K562 (cell line): Measurements from ENCODE around the gene RABIF. TPM values are rescaled to one million over a fixed set of nuclear protein-coding genes. Genes with fewer than 3 reads are reported as not detected.

ENCODE experiments used
- ATAC-seq: fragments of 200-7000 bp; cut with Tn5 transposase; 3 replicates; pipeline ENCODE4 v1.9.1; 2020; ENCODE audit warnings: moderate library complexity
- BruUV-seq: library from RNA; stranded (reverse); fragments of 400-500 nt; replicated peaks from 2 replicates; lab custom pipeline; 2021; lab: Mats Ljungman, UMichigan
- CTCF ChIA-PET: fragments of 300-600 bp; formaldehyde crosslinking; extraction: SDS; loops from one replicate; lab custom pipeline; 2021; ENCODE audit warnings: low intra/inter-chr PET ratio; lab: Yijun Ruan, JAX
- POLR2A ChIA-PET: fragments of 300-600, 350-650 bp; sonication (Branson Sonifier 250); formaldehyde crosslinking; extraction: SDS; loops from one replicate; lab custom pipeline; 2021; ENCODE audit warnings: antibody characterized with exemption, inconsistent platforms; lab: Yijun Ruan, JAX
- DNase-seq, 4 experiments: peaks; one replicate each; pipeline versions ENCODE4 v3.0.0 to v3.0.0-alpha.2; 2011 to 2018; ENCODE audit warnings: low spot score in 3 of 4, mixed read lengths in 3 of 4; ENCODE audit errors: extremely low read depth in 1 of 4
- FAIRE-seq: peaks from 2 replicates; lab custom pipeline; 2011; peaks lifted over from hg19 to GRCh38; lab: Jason Lieb, UNC
- H2AFZ ChIP-seq: 2 replicates; pipeline ENCODE4 v1.6.0; 2011; ENCODE audit warnings: low read depth, low read length, control low read depth, inconsistent platforms
- H3K27ac ChIP-seq: fragments of 200-600 bp; 3 replicates; pipeline ENCODE4 v1.8.0; 2011; ENCODE audit warnings: low read depth, mild to moderate bottlenecking, control low read depth, inconsistent platforms, low read length, moderate library complexity, mixed read lengths; ENCODE audit errors: extremely low read depth
- H3K27me3 ChIP-seq, 2 experiments: fragments of 300-600 bp in 1 of 2; 2 replicates in 1 of 2; 3 replicates in 1 of 2; pipeline versions ENCODE4 v1.6.0 to v1.8.0; 2011; ENCODE audit warnings: inconsistent platforms in 2 of 2, low read length in 2 of 2, mild to moderate bottlenecking in 1 of 2, mixed read lengths in 1 of 2, moderate library complexity in 1 of 2; ENCODE audit not compliant: control insufficient read depth in 2 of 2, insufficient read depth in 2 of 2
- H3K36me3 ChIP-seq: fragments of 300-600 bp; 3 replicates; pipeline ENCODE4 v1.8.0; 2011; ENCODE audit warnings: mild to moderate bottlenecking, low read length, inconsistent platforms; ENCODE audit not compliant: control insufficient read depth, insufficient read depth
- H3K4me1 ChIP-seq, 2 experiments: fragments of 200-600 bp in 1 of 2; replicated peaks in 1 of 2; 2 replicates in 1 of 2; 3 replicates in 1 of 2; pipeline versions ENCODE4 v1.5.1 to v1.8.0; 2011; ENCODE audit warnings: inconsistent platforms in 2 of 2, low read length in 2 of 2, mild to moderate bottlenecking in 1 of 2, mixed read lengths in 1 of 2, moderate library complexity in 1 of 2; ENCODE audit not compliant: control insufficient read depth in 2 of 2, insufficient read depth in 2 of 2
- H3K4me2 ChIP-seq: 2 replicates; pipeline ENCODE4 v1.6.1; 2011; ENCODE audit warnings: low read length, control low read depth, inconsistent platforms, mixed read lengths; ENCODE audit not compliant: insufficient read depth
- H3K4me3 ChIP-seq: fragments of 200-600 bp; sonication (generic), shearing (Covaris generic); 2 replicates; pipeline ENCODE4 v1.5.1; 2016; ENCODE audit warnings: control low read depth, inconsistent platforms
- H3K79me2 ChIP-seq: fragments of 200-600 bp; 3 replicates; pipeline ENCODE4 v1.8.0; 2011; ENCODE audit warnings: low read length, inconsistent platforms; ENCODE audit not compliant: control insufficient read depth, insufficient read depth
- H3K9ac ChIP-seq, 2 experiments: 2 replicates each; pipeline versions ENCODE4 v1.6.0 to v1.6.1; 2011; ENCODE audit warnings: low read depth in 2 of 2, low read length in 2 of 2, control low read depth in 1 of 2, inconsistent platforms in 1 of 2, mild to moderate bottlenecking in 1 of 2, mixed read lengths in 1 of 2; ENCODE audit not compliant: insufficient read depth in 1 of 2
- H3K9me1 ChIP-seq: one replicate; pipeline ENCODE4 v1.6.0; 2011; ENCODE audit warnings: inconsistent platforms, mild to moderate bottlenecking, low read length, moderate library complexity; ENCODE audit not compliant: control insufficient read depth, insufficient read depth
- H3K9me3 ChIP-seq: replicated peaks from 2 replicates; pipeline ENCODE4 v1.5.1; 2011; ENCODE audit warnings: low read depth, low read length, inconsistent platforms; ENCODE audit not compliant: control insufficient read depth, insufficient read depth
- H4K20me1 ChIP-seq: replicated peaks from 2 replicates; pipeline ENCODE4 v1.6.1; 2011; ENCODE audit warnings: low read length, inconsistent platforms, mixed read lengths; ENCODE audit not compliant: control insufficient read depth, insufficient read depth
- MAFF ChIP-seq: IDR thresholded peaks from 2 replicates; pipeline ENCODE4 v1.6.1; 2012; ENCODE audit warnings: low read length, improper control_type of control experiment
- UBTF ChIP-seq, 2 experiments: IDR thresholded peaks; 2 replicates each; pipeline ENCODE4 v1.6.1; 2012; ENCODE audit warnings: improper control_type of control experiment in 2 of 2, low read depth in 2 of 2, low read length in 2 of 2, borderline replicate concordance in 1 of 2
- WGBS: fragments of 100-300 bp; shearing (Covaris generic); methylation state at CpG from one replicate; pipeline ENCODE4 v1.1.6; 2016; ENCODE audit warnings: low coverage, mixed read lengths; ENCODE audit not compliant: insufficient coverage; ENCODE audit errors: missing lambda C conversion rate; 5-methylcytosine and 5-hydroxymethylcytosine counted together
- in situ Hi-C: fragments of 300-500 bp; cut with MboI; formaldehyde crosslinking; loops from 4 replicates; pipeline ENCODE4 v1.15.0; 2018; ENCODE audit warnings: inconsistent platforms, mixed read lengths
- intact Hi-C: fragments of 100-400 bp; cut with micrococcal nuclease; formaldehyde crosslinking; loops from 2 replicates; pipeline ENCODE4 v1.14.2; 2022
- polyA plus RNA-seq, 8 experiments: library from polyadenylated mRNA; depleted of rRNA in 4 of 8; stranded (reverse) in 5 of 8; unstranded in 3 of 8; fragments of >200 nt; fragmentation: Nextera tagmentation in 2 of 8; fragmentation: Illumina TruSeq in 1 of 8; extraction: Ambion mirVana in 2 of 8; extraction: Trizol in 1 of 8; gene quantifications; 2 replicates each; pipeline versions ENCODE4 v1.2.1 to v1.2.3, GENCODE V29; 2011 to 2014; ENCODE audit warnings: inconsistent platforms in 1 of 8, missing spikeins in 1 of 8
- total RNA-seq, 7 experiments: library from RNA; depleted of rRNA in 6 of 7; stranded (reverse); fragments of >200 nt in 6 of 7; fragmentation: Illumina TruSeq in 2 of 7; extraction: Trizol in 2 of 7; gene quantifications; 2 replicates each; pipeline versions ENCODE4 v1.2.1 to v1.2.3, GENCODE V29; 2011 to 2021; ENCODE audit warnings: low replicate concordance in 1 of 7

Gene RABIF
- total and polyA plus RNA-seq, 9 of the 15 experiments (the other 6 are each of a cell fraction or from before 2014, with no cell fraction given): 7.4 to 20.1 (median 11.0) TPM

GRCh38 chr1:202834771-202835547 lies 54.0 kb downstream of the RABIF start:
- DNase-seq (peak in 1 of 4 experiments; percentile 27), FAIRE-seq (no peak), ATAC-seq (peak; percentile 56)
- TF ChIP-seq UBTF (IDR thresholded peaks at IDR 0.05; ENCODE audit: borderline replicate concordance in 1 of 2, low read depth in 2 of 2, low read length in 2 of 2) (0 out of 4 replicates have a peak, but pooled peaks of 1 of the 2 experiments have one; percentile 28), MAFF (no peak)
- Histone ChIP-seq H3K27me3 (peaks cover 2 to 5% of the 10 kb centered on the region in 2 experiments; a peak in 1 of 5 replicates), H2AFZ (no peak overlapping the region), H3K9me1 (no peaks in the 10 kb centered on the region), H3K79me2 (no peaks in the 10 kb centered on the region), H3K36me3 (no peaks in the 10 kb centered on the region), H4K20me1 (no peaks in the 10 kb centered on the region), H3K27ac (no peak overlapping the region), H3K4me1 (peaks cover 3% of the 10 kb centered on the region in 2 experiments; a peak in 3 of 5 replicates), H3K4me3 (no peak overlapping the region), H3K9me3 (no peaks in the 10 kb centered on the region), H3K4me2 (no peak overlapping the region), H3K9ac (0 out of 4 replicates have a peak overlapping the region, but pooled peaks of 1 of the 2 experiments have one; percentile 20)
- BruUV-seq: no TSS peak
- intact Hi-C loops: no loop called here
- ChIA-PET POLR2A (interaction anchor here (0.6 to 1.2 kb wide), 7 partner anchors 8 to 23 kb away, joined by 3 to 4 read pairs (median 3); no protein-coding TSS in a partner anchor), CTCF (no interaction called here)
- in situ Hi-C loops: no loop called here
- WGBS: 10% methylated on average over 10 of the region's 10 CpGs
